Peyer's patch (tissue), 4 donors: ENCODE results near the gene SC5D. TPM values are rescaled to one million over a fixed set of nuclear protein-coding genes. Genes with fewer than 3 reads are reported as not detected.

ENCODE experiments used
- DNase-seq, 3 donors: peaks; one replicate each; pipeline ENCODE4 v3.0.0-alpha.2; 2017 to 2019
- H3K27ac ChIP-seq, 4 donors: fragments of 200-600 bp; sonication (generic); one replicate each; pipeline ENCODE4 v1.5.1; 2016 to 2019
- H3K27me3 ChIP-seq, 2 donors: fragments of 200-600 bp; sonication (generic); one replicate each; pipeline ENCODE4 v1.5.1; 2019
- H3K36me3 ChIP-seq, 3 donors: fragments of 200-600 bp; sonication (generic); one replicate each; pipeline ENCODE4 v1.5.1; 2016 to 2019
- H3K4me1 ChIP-seq, 4 donors: fragments of 200-600 bp; sonication (generic); one replicate each; pipeline ENCODE4 v1.5.1; 2016 to 2019
- H3K4me3 ChIP-seq, 4 donors: fragments of 200-600 bp; sonication (generic); 1 replicate in 3 of 4; 2 replicates in 1 of 4; pipeline ENCODE4 v1.5.1; 2016 to 2019; ENCODE audit warnings: mild to moderate bottlenecking in 1 of 4
- H3K9me3 ChIP-seq, 4 donors: fragments of 200-600 bp; sonication (generic); one replicate each; pipeline ENCODE4 v1.5.1; 2016 to 2019; ENCODE audit warnings: mild to moderate bottlenecking in 1 of 4
- POLR2A ChIP-seq, 2 donors: fragments of 450-650 bp; IDR thresholded peaks; one replicate each; pipeline ENCODE4 v1.5.1; 2017; ENCODE audit warnings: antibody characterized with exemption in 2 of 2, mild to moderate bottlenecking in 2 of 2, moderate library complexity in 2 of 2
- total RNA-seq, 4 donors: library from RNA; depleted of rRNA; stranded (reverse); fragments of >200 nt; gene quantifications; one replicate each; pipeline ENCODE4 v1.1.0, GENCODE V29; 2016
- TF ChIP-seq, protein P1 (sequence below), 6 experiments: fragments of 450-650 bp in 4 of 6; fragments of 200-600 bp in 2 of 6; sonication (generic) in 1 of 6; IDR thresholded peaks; one replicate each; pipeline ENCODE4 v1.5.1; 2017 to 2019; ENCODE audit warnings: antibody characterized with exemption in 6 of 6, mild to moderate bottlenecking in 3 of 6, moderate library complexity in 1 of 6

SC5D gene
- total RNA-seq, 4 donors from 2014 or later: 25.6 to 63.6 (median 37.7) TPM

DNA sequence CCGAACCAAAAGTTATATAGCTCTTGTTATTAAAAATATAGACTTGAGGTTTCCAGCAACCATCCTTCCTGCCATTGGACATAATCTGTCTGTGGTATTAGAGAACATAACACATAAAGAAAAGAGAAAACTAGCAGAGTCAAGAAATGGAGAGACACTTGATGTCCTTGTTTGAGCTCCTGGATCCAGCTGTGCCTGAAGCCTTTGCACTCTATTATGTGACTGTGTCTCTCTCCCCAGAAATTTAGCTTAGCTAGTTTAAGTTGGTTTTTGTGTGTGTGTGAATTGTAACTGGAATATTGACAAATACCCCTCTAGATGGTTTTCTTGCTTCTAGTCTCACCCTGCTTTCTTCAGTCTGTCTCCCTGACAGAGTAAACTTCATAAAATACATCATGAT lies 61.6 kb downstream of the SC5D start:
- TF ChIP-seq POLR2A (IDR thresholded peaks at IDR 0.05): no peak
- TF ChIP-seq, protein P1, sequence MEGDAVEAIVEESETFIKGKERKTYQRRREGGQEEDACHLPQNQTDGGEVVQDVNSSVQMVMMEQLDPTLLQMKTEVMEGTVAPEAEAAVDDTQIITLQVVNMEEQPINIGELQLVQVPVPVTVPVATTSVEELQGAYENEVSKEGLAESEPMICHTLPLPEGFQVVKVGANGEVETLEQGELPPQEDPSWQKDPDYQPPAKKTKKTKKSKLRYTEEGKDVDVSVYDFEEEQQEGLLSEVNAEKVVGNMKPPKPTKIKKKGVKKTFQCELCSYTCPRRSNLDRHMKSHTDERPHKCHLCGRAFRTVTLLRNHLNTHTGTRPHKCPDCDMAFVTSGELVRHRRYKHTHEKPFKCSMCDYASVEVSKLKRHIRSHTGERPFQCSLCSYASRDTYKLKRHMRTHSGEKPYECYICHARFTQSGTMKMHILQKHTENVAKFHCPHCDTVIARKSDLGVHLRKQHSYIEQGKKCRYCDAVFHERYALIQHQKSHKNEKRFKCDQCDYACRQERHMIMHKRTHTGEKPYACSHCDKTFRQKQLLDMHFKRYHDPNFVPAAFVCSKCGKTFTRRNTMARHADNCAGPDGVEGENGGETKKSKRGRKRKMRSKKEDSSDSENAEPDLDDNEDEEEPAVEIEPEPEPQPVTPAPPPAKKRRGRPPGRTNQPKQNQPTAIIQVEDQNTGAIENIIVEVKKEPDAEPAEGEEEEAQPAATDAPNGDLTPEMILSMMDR (IDR thresholded peaks at IDR 0.05): no peak
- no peaks in the 10 kb centered on the region for H3K4me1 ChIP-seq
- H3K27me3 ChIP-seq: no peaks in the 10 kb centered on the region
- no peak overlapping the region for H3K4me3 ChIP-seq
- H3K27ac ChIP-seq: no peak overlapping the region
- no peaks in the 10 kb centered on the region for H3K9me3 ChIP-seq
- H3K36me3 ChIP-seq: no peaks in the 10 kb centered on the region
- no peak for DNase-seq

DNA sequence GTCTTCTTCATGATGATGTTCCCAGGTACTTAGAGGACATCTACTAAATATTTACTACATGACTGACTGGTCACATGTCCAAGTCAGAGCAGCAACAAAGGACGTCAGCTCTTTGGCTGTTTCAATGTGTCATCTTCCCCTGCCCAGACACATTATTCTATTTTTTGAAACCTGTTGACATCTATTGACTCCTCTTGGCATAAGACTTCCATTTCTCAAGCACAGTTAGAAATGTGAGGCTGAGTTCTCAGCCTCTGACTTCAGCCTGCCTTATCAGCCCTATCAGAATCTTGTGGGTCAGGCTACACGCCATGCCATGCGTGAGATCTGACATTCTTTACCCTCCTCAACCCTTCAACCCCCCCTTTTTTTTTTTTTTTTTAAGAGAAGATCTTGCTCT lies 63.8 kb downstream of the SC5D start:
- Histone ChIP-seq H3K4me3 (no peak overlapping the region), H3K27me3 (no peaks in the 10 kb centered on the region), H3K27ac (no peak overlapping the region), H3K9me3 (no peaks in the 10 kb centered on the region), H3K36me3 (no peaks in the 10 kb centered on the region), H3K4me1 (no peaks in the 10 kb centered on the region)
- DNase-seq: no peak
- no peak for TF ChIP-seq POLR2A (IDR thresholded peaks at IDR 0.05)
- TF ChIP-seq, protein P1 (IDR thresholded peaks at IDR 0.05): no peak

Other genes with a start within 250 kb of the SC5D start
- 1 to 10 TPM in 1 of 4 donors, under 1 TPM in 2, not detected in 1; 0.19 to 6.6 (median 0.67) TPM for gene TECTA, start 191.5 kb upstream of the SC5D start, total RNA-seq
- gene SORL1, start 159.5 kb downstream of the SC5D start, total RNA-seq: 100 to 1,000 TPM in 3 of 4 donors, 10 to 100 TPM in 1; 52.0 to 282 (median 191) TPM